HG02840 (cell line): ENCODE results near the gene CLEC16A.

Experiments used
- ATAC-seq: cut with Tn5 transposase; IDR thresholded peaks from one replicate; pipeline ENCODE4 v1.9.1; 2021; ENCODE audit warnings: mild to moderate bottlenecking, moderate library complexity, moderate number of reproducible peaks; ENCODE audit not compliant: unreplicated experiment, low FRiP score

The CLEC16A gene

DNA sequence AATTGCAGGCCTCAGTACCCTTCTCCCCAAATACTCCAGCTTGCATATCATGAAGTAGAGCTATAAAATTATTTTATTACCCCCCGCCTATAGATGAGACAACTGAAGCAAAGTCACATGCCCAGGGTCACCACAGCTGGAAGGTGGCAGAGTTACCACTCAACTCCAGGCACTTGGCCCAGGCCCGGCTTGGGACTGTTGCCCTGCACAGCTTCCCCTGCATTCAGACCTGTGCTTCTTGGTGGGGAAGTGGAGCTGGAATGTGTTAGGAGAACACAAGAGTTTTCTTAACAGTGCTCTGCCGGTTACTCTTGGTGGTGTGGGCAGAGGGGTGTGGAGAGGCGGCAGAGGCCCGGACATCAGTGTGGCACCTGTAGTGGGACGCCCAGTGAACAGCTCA is 162.4 kb downstream of the CLEC16A start:
- ATAC-seq: no peak

DNA sequence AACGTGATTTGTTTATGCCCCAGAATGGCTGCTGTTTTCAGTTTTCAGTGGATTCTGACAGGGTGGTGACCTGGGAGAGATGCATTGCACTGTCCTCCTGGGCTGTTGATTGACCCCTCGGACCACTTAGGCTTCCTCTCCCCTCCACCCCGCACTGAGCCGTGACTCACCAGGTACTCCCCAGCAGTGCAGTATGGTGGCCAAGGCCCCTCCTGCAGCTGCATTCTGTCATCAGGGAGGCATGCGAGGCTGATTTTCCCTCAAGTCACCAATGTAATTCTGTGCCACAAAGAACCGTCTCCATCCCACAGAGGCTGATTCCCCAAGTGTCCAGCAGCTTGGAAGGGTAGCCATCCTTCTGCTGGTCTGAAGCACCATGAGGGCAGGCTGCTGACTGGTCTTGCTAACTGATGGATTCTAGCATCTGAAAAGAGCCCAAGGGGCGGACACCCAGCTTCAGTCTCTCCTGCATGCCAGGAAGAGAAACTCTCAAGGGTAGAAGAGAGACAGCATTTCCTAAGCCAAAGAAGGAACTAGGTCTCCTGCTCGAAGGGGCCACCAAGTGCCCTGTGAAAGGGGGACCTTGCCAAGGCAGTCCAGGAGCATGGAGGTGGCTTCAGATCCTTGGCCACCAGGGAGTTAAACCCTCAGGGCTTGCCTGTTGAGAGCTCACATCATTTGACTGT is 163.6 kb downstream of the CLEC16A start:
- ATAC-seq: no peak

DNA sequence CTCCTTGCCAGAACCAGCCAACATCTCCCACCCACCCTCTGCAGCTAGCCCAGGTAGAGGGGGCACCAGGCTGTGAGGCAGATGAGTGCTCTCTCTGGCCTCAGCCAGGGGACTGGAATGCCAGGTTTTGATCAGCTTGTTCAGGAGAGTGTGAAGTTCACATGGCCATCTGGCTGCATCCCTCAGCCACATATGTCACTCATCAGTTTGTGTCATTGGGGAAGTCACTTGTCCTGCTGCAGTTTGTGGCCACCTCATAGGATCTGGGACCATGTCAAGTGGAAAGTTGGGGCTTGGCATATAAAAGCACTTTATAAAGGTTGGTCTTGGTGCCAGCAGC is 164.1 kb downstream of the CLEC16A start:
- ATAC-seq: no peak

DNA sequence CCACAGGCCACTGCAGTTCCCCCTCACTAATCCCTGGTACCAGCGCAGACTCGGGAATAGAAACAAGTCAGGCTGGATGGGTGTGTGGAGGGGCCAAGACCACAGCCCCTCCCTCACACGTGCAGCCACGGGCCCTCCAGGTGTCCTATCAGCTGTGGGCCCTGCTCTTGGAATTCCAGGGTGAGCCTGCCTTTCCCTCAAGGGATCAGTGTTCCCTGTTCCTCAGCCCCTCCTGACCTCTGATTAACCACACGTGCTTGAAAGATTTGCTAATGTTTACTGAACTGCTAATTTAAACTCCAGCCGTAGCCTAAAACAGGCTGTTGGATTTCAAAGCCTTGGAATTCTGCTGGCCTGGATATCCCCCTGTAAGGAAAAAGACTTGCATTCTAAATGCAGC is 165.2 kb downstream of the CLEC16A start:
- ATAC-seq: no peak

DNA sequence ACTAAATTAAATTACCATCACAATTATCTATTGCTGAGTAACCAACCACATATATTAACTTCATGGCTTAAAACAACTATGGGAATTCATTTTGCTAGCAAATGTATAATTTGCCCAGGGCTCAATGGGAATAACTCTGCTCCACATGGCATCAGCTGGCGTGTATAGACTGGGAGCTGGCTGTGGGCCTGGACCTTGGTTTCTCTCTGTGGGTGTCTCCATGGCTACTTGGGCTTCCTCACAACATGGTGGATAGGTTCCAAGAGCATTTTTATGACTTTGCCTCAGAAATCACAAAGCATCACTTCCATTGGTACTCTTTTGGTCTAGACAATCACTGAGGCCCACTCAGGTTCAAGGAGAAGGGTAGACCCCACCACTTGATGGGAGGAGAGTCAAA is 166.8 kb downstream of the CLEC16A start:
- no peak for ATAC-seq

DNA sequence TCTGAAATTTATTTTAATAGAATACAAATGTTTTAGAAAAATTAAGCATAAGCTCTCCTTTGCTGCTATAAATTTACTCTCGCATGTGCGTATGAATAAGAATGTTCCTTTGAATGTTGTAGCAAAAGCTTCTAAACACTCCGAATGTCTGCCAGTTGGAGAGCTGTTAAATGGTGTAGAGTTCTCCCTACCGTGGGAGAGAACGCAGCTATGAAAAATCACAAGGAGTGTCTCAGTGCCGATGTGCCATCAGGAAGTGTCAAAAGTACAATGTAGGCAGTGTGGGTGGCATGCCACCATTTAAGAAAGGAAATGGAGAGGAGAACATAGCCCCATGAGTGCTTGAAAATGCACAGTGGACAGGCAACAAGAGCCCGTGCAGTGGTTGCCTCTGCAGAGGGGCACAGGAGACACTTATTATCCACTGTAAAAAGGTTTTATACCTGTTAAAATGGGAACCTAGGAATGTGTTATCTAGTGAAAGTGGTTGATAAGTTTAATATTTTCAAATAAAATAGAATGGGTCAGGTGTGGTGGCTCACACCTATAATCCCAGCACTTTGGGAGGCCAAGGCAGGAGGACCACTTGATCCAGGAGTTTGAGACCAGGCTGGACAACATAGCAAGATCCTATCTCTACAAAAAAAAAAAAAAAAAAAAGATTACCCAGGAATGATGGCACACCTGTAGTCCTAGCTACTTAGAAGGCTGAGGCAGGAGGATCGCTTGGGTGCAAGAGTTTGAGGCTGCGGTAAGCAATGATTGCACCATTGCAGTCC is 167.7 kb downstream of the CLEC16A start:
- no peak for ATAC-seq

DNA sequence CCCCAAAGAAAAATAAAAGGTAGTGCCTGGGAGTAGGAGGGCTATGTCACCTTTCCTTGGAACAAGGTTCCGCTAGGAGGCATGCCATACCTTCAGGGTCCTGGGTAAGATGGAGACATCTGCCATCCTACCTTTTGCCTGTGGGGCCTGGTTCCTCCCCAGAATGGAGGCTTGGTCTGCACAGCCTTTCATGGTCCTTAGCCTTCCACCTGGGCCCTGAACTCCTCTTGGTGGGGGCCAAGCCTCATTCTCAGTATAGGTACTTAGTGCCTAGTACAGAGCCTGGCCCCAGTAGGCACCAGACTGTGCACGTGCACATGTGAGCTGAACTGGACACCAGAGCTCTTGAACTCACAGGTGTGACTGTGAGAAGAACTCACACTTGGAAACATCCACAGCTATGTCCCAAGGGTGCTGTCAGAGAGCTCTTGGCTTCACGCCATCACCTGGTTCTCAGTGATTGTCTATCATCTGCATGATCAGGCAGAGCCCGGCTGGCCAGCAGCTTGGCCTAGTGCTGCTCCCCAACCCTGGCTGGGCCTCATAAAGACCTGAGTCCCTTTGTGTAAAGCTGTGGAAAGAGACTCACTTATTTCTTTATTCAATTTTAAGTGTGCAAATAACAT is 168.5 kb downstream of the CLEC16A start:
- ATAC-seq: no peak

DNA sequence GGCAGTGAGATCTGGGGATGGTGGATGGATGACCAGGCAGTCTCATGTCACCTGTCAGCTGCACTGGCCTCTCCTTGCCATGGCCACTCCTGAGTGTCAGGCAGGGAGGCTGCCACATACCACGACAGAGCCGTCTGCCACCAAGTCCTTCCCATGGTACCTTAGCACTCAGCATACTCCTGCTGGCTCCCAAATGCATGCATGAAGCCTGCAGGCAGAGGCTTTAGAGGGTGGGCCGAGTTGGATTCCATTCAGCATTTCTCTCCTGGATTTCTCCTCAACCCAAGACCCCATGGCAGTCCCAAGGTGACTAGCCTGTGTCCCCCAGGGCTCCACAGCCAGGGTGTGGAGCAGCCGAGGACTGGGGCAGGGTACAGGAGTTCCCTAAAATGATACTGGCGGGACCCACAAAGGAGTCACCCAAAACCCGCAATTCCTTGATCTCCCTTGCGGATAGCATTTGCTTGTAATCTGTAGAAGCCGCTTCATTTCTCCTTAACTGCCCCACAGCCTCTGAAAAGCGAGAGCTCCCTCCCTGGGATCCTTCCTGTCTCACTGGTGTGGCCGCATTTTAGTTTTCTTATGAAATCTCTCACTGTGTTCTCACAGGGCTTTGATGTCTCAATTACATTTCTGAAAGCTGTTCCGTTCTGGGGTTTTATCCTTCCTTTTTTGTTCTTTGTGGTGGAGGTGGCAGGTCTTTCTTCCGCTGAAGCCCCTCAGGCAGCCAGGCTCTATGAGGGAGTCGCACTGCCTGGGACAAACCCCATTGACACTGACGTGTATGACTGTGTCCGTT is 170.2 kb downstream of the CLEC16A start:
- ATAC-seq: no peak

DNA sequence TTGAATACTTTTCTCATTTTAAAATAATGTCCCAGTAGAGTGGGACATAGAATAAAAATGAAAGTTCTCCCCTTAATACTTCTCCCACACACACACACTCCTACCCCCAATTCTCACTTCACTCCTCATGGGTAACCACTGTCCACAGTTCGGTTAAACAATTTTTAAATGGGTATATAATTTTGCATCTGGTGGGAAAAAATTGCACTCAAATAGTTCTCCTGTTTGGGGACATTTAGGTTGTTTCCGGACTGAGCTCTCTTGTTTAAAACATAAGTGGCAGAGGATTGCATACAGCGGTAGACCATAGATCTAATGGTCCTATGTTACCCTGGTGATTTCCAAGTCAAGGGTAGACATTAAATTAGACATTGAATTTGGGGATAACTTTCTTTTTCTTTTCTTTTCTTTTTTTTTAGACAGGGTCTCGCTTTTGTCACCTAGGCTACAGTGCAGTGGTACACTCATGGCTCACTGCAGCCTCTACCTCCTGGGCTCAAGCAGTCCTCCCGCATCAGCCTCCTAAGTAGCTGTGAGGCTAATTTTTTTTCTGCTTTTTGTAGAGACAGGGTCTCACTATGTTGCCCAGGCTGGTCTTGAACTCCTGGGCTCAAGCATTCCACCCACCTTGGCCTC is 173.3 kb downstream of the CLEC16A start:
- ATAC-seq: no peak

DNA sequence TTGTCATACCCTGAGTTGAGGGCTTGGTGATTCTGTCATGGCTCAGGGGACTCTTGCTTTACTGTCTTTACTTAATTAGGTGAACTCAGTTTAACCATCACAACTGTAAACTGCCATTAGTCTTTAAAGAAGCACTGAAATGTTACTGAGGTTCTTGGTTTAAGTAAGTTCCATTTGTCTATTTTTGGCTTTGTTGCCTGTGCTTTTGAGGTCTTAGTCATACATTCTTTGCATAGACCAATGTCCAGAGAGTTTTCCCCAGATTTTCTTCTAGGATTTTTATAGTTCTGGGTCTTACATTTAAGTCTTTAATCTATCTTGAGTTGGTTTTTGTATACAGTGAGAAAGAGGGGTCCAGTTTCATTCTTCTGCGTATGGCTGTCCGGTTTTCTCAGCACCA is 174.1 kb downstream of the CLEC16A start:
- ATAC-seq: no peak

DNA sequence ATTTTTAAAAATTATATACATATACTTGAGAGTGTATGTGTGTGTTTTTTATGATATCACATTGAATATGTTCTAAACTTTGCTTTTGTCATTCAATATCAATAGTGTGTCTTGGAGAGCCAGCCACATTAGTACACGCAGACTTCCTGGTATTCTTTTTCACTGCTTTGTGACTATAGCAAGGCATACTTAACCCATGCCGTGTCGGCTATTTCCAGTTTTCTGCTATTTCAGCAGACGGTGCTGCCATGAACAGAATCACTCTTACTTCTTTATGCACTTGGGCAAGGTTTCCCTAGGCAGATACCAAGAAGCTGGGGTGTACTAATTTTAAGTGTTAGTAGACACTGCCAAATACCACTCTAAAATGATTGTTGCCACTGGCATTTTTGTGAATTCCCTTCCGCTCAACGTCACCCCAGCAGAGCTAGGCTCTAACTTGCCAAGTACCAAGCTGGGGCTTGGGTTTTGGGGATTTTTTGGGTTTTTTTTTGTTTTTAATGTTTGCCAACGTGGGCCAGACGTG is 176.8 kb downstream of the CLEC16A start:
- ATAC-seq: no peak

DNA sequence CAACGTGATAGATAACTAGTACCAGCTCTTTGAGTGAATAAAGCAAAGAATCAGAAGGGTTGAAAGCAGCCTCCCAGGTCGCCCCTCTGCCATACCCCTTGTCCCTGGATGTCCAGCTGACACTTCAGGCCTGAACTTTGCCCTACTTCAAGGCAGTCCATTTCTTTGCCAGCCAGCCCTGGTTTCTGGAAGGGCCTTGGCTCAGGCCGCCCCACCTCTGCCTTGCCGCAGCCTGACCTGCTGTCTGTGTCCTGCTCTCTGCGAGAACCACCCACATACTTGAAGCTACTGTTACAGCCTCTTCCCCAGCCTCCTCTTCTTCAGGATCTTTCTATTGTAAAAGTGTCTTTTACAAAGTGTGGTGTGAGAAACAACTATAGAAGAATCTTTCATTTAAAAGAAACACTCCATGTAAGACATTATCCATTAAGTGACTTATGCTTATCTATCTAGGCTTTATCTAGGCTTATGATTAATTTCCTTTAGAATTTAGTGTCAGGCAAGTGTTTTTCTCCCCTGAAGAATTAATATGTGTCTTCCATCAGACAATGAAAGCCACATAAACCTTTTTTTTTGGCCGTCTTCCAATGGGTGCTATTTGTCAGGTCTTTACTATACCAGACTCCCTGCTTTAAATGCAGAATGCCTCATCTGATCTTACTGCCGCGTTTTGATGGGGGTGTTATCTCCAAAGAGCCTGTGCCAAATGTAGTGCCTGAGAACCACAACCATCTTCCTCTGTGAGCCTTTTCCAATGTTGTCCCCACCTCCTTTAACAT is 177.7 kb downstream of the CLEC16A start:
- no peak for ATAC-seq

DNA sequence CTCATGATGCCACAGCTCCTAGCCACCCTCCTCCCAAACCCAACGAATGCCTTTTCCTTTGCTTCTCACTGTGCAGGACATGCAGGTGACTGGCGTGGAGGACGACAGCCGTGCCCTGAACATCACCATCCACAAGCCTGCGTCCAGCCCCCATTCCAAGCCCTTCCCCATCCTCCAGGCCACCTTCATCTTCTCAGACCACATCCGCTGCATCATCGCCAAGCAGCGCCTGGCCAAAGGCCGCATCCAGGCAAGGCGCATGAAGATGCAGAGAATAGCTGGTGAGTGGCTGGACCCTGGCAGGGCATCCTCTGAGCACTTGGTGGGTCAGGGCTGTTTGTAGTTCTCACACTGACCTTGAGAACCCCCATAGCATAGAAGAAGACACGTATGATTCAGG is 179.3 kb downstream of the CLEC16A start:
- ATAC-seq: no peak

DNA sequence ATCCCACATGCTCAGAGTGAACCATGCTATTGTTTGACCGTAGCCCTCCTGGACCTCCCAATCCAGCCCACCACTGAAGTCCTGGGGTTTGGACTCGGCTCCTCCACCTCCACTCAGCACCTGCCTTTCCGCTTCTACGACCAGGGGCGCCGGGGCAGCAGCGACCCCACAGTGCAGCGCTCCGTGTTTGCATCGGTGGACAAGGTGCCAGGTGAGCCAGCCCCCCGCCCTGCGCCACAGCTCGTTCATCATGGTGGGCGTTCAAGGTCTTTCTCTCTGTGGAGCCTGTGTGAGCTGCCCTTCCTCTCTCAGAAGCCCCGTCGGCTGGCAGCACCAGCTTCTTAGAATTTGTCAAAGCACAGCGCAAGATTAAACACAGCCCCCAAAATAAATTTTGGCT is 181.6 kb downstream of the CLEC16A start:
- ATAC-seq: no peak

DNA sequence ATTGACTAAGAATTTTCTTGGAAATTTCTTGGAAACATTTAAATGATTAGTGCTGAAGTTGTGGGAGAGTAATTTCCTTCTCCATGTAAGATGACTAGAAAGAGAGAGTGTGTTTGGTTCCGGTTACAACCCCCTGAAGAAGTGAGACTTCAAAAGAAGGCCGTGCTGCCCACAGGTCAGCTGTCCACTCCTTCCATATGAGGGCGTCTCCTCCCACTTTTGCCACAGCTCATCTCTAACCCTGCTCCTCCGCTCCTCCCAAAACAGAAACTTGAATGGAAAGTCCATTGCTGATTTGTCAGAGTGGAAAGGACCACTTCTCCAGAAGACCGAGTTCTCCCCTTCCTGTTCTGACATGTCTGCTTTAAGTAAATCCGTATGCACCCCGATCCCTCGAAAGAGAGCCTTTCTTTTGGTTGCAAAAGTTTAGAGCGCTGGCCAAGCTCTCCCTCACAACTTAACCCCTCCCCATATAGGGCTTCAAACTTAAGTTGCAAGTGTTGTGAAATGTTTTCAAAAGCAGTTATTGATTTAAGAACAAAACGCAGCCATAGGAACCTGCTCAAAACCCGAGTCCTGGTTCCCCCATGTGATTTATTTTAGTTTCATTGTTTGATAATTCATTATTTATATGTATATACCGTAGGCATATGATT is 182.2 kb downstream of the CLEC16A start:
- ATAC-seq: no peak

DNA sequence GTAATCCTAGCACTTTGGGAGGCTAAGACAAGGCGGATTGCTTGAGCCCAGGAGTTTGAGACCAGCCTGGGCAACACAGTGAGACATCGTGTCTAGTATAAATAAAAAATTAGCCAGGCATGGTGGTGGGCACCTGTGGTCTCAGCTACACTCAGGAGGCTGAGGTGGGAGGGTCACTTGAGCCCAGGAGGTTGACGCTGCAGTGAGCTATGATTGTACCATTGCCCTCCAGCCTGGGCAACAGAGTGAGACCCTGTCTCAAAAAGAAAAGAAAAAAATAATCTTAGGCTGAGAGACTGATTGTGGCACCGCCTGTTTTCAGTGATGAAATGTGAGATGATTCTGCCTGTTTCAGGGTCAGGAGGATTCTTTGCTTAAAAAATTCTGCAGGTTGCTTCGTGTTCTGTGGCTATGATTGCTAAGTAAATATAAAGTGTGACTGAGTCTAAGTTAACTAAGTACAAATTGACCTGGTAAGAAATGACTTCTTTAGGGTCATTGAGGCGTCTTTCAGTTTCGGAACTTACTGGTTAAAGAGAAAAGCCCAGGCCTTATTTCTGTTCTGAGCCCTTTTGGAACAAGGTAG is 183.3 kb downstream of the CLEC16A start:
- no peak for ATAC-seq

DNA sequence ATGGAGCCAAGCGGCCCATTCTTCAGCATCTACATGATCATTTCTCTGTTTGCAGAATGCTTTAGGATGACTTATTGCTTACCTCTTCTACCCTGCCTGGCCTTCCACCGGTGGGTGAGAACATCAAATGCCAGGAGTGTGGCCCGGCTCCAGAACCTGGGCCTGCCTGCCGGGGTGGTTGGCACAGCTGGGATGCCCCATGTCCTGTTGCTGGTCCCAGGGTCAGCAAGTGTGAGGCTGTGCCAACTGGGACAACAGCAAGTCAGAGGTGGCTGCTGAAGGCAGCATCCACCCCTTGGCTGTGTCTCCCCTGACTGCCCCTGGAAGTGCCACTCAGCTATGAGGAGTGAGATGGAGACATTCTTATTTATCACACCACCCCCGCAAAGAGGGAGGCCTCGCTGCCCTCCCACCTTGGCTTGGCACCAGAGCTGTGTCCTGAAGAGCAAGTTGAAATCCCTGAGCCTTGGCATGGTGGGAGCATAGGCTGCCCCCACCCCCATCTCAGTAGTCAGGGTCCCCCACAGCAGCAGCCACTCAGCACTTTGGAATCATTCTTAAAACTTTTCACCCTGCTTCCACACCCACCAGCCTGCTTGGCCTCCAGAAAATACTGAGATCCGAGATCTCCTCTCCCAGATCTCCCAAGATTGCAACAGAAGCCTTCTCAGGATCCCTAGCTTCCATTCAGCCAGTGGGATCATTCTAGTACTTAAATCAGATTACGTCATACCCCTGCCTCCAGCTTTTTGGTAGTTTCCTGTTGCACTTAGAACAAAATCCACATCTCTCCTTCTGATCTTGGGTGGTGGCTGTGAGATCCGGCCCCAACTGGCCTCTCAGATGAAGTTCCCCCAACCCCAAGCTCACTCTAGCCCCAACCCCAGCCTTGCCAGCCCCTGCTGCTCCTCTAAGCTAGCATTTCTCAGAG is 184.1 kb downstream of the CLEC16A start:
- ATAC-seq: no peak

DNA sequence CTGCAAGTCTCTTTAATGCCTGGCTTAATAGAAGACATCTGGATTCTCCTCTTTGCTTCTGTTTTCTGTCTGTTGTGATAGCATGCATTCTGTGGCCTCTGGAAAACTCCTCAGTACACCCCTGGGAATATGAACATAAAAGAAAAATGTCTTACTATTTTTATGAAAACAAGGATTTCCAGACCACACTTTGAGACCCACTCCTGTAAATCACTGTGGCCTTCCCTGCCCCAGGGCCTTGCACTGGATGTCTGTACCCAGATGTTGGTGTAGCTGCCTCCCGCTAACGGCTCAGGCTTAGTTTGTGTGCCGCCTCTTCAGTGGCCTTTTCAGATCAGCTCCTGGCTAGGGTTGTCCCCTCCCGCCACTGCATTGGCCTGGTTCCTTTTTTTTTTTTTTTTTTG is 185.0 kb downstream of the CLEC16A start:
- ATAC-seq: no peak
